Activated naive CD4-positive, alpha-beta T cell treated with anti-CD3 and anti-CD28 coated beads for 36 hours (primary cell): ENCODE measurements around the gene CFAP68. TPM values are rescaled to one million over a fixed set of nuclear protein-coding genes. Genes with fewer than 3 reads are reported as not detected.

Experiments
- CTCF ChIA-PET: fragments of 350-600 bp; sonication (Branson Sonifier 250); formaldehyde crosslinking; loops from one replicate; lab custom pipeline; 2021; ENCODE audit warnings: antibody characterized with exemption; lab: Charles Lee
- DNase-seq: peaks from one replicate; pipeline ENCODE4 v3.0.0-alpha.2; 2020
- H3K27ac Mint-ChIP-seq: one replicate; pipeline ENCODE4 v1.8.0; 2021; ENCODE audit warnings: mild to moderate bottlenecking, mixed read lengths
- H3K27me3 Mint-ChIP-seq: one replicate; pipeline ENCODE4 v1.8.0; 2021; ENCODE audit warnings: low read depth, mixed read lengths
- H3K36me3 Mint-ChIP-seq: one replicate; pipeline ENCODE4 v1.8.0; 2021; ENCODE audit warnings: low read depth, mixed read lengths
- H3K4me1 Mint-ChIP-seq: one replicate; pipeline ENCODE4 v1.8.0; 2021; ENCODE audit warnings: low read depth, mixed read lengths
- H3K4me3 Mint-ChIP-seq: one replicate; pipeline ENCODE4 v1.8.0; 2021; ENCODE audit warnings: mild to moderate bottlenecking, moderate library complexity, mixed read lengths
- H3K9me3 Mint-ChIP-seq: one replicate; pipeline ENCODE4 v1.8.0; 2021; ENCODE audit warnings: mixed read lengths
- intact Hi-C: fragments of 100-400 bp; cut with micrococcal nuclease; formaldehyde crosslinking; loops from one replicate; pipeline ENCODE4 v1.15.1; 2023
- total RNA-seq, 2 experiments: library from RNA; stranded (reverse); gene quantifications; one replicate each; pipeline ENCODE4 v1.2.3, GENCODE V29; 2021

Gene CFAP68, protein sequence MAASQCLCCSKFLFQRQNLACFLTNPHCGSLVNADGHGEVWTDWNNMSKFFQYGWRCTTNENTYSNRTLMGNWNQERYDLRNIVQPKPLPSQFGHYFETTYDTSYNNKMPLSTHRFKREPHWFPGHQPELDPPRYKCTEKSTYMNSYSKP
- total RNA-seq: 10 to 100 TPM; 31.5 to 33.2 TPM

DNA sequence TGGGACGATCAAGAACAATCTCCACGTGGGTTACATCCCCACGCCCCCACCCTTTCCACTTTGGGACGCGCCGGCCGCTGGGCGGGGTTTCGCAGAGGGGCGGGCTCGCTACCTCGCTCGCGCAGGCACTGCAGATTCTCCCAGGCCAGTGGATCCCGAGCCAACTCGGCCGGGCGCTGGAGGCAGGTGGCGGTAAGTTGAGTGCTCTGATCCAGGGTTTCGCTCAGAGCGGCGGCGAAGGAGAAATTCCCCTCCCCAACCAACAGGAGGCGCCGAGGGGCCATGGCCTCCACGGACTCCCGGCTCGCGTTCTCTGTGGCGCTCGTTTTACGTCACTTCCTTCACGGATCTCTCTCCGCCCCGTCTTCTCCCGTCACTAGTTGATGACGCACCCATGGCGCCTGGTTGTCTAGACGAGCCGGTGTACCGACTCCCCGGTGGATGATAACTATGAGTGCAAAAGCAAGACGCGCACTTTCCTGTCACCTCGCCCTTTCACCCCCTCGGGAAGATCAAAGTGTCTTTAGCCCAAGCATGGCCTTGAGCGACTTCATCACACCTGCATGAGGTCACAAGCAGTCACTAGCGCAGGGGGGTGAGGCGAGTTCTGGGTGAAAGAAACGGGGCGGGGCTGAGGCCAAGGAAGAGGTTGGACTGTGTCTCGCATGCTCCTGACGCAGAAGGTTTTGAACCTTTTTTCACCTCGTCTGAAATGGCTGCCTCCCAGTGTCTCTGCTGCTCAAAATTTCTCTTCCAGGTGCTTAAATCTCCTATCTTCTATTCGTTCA is at the start of gene CFAP68, which contains the start of gene FDXACB1:
Gene CFAP68 (plus strand): TSS at position 693 of the 788 bp plus-strand sequence. CDS start 20 bp downstream, at position 713.
Gene FDXACB1 (minus strand): TSS at position 317 of the 788 bp plus-strand sequence. CDS start 33 bp downstream, at position 284.
- H3K9me3 Mint-ChIP-seq: no peaks in the 10 kb centered on the region
- CTCF ChIA-PET: interaction anchor here (0.7 to 2.8 kb wide), 5 partner anchors 8 to 103 kb away, joined by 3 to 12 read pairs (median 4); partner anchors contain the start of gene ALG9

DNA sequence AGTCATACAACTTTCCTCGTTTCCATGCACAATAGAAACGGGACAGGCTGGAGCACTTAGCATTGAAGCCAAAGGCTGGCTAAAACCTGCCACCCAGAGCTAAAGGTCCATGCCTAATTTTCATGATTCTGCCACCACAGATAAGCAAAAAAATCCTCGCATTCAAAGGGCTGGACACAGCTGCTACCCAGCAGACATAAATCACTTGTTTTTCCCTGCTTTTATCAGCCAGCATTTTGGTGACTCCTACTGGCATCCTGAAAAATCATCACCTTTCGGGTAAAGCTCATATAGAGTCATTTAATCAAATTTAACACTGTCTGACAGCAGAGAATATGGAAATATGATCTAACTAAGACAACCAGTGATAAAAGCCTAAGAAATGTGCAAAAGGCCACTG is 45.8 kb upstream of the CFAP68 start:
- no peak for DNase-seq
- H3K36me3 Mint-ChIP-seq: peaks cover 32% of the 10 kb centered on the region
- no peak overlapping the region for H3K4me3 Mint-ChIP-seq
- intact Hi-C loops: no loop called here
- CTCF ChIA-PET: interaction anchor here (0.9 to 1.8 kb wide), 3 partner anchors 8 to 51 kb away, joined by 4 to 9 read pairs (median 4); no protein-coding TSS in a partner anchor
- H3K9me3 Mint-ChIP-seq: no peaks in the 10 kb centered on the region
- no peak overlapping the region for H3K27ac Mint-ChIP-seq
- H3K4me1 Mint-ChIP-seq: peaks cover 17% of the 10 kb centered on the region
- H3K27me3 Mint-ChIP-seq: no peaks in the 10 kb centered on the region

More for the DNA sequence above, at the start of gene CFAP68, which contains the start of gene FDXACB1:
- Mint-ChIP-seq H3K27me3 (no peaks in the 10 kb centered on the region), H3K36me3 (peaks cover 16% of the 10 kb centered on the region), H3K27ac (peak within 1 kb of the TSS; percentile 97), H3K4me3 (peak within 1 kb of the TSS; percentile 98), H3K4me1 (peaks cover 39% of the 10 kb centered on the region)
- peak; percentile 97 for DNase-seq
- intact Hi-C loops: loop anchor here (1.0 to 10.0 kb wide), 14 partner anchors 8 to 1436 kb away; partner anchors contain the start of genes ALG9, BCO2, DLAT and NKAPD1

DNA sequence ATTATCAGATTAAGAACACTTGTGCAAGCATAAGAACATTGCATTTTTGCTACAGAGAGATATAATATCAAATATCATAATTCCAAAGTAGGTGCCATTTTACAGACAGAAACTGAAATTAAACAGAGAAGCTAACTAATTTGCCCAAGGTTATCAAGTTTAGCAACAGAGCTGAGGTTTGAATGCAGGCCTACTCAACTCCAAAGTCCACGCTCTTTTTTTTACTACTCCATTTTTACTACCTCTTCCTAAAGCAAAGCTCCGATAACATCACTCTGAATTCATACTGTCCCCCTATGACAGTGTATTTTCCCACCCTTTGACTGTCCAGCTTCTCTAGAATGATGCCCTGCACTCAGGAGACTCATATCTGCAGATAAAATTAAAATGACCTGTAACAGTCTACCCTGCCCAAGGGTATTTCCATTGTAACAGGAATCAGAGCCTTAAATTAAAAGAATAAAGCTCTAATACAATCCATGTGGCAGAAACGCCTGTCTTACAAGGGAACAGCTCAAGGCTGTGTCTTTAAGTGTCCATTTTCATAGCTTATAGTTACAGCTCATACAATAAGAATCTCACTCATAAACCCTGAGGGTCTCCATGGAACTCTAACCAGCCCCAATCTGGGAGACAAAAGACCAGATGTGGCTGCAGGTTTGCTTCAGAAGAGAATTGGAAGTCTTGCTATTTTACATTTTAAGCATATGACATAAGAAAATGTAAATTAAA is 44.7 kb upstream of the CFAP68 start:
- no peak overlapping the region for H3K27ac Mint-ChIP-seq
- intact Hi-C loops: no loop called here
- CTCF ChIA-PET: interaction anchor here (0.9 to 1.8 kb wide), 4 partner anchors 8 to 57 kb away, joined by 3 to 9 read pairs (median 3); no protein-coding TSS in a partner anchor

GRCh38 chr11:111835665-111836064 is 43.7 kb upstream of the CFAP68 start:
- intact Hi-C loops: no loop called here
- Mint-ChIP-seq H3K36me3 (peaks cover 31% of the 10 kb centered on the region), H3K27me3 (no peaks in the 10 kb centered on the region), H3K4me1 (no peaks in the 10 kb centered on the region), H3K27ac (no peak overlapping the region), H3K9me3 (no peaks in the 10 kb centered on the region), H3K4me3 (no peak overlapping the region)
- no peak for DNase-seq
- CTCF ChIA-PET: interaction anchor here (1.6 kb wide), 1 partner anchor 10 kb away, joined by 3 read pairs; no protein-coding TSS in a partner anchor

More for the DNA sequence above, 44.7 kb upstream of the CFAP68 start:
- H3K4me3 Mint-ChIP-seq: no peak overlapping the region
- H3K36me3 Mint-ChIP-seq: peaks cover 33% of the 10 kb centered on the region
- peaks cover 6% of the 10 kb centered on the region for H3K4me1 Mint-ChIP-seq
- no peak for DNase-seq
- H3K9me3 Mint-ChIP-seq: no peaks in the 10 kb centered on the region
- H3K27me3 Mint-ChIP-seq: no peaks in the 10 kb centered on the region

GRCh38 chr11:111836162-111836561 is 43.2 kb upstream of the CFAP68 start:
- Mint-ChIP-seq H3K4me3 (no peak overlapping the region), H3K27me3 (no peaks in the 10 kb centered on the region), H3K36me3 (peaks cover 31% of the 10 kb centered on the region), H3K4me1 (no peaks in the 10 kb centered on the region), H3K27ac (no peak overlapping the region), H3K9me3 (no peaks in the 10 kb centered on the region)
- DNase-seq: no peak
- CTCF ChIA-PET: interaction anchor here (1.6 kb wide), 1 partner anchor 9 kb away, joined by 3 read pairs; no protein-coding TSS in a partner anchor
- intact Hi-C loops: no loop called here

GRCh38 chr11:111836721-111837120 is 42.6 kb upstream of the CFAP68 start:
- H3K27me3 Mint-ChIP-seq: no peaks in the 10 kb centered on the region
- intact Hi-C loops: no loop called here
- no peaks in the 10 kb centered on the region for H3K4me1 Mint-ChIP-seq
- no peak for DNase-seq
- no peak overlapping the region for H3K4me3 Mint-ChIP-seq
- no peak overlapping the region for H3K27ac Mint-ChIP-seq
- CTCF ChIA-PET: interaction anchor here (1.0 to 1.6 kb wide), 2 partner anchors 9 to 381 kb away, joined by 3 read pairs; no protein-coding TSS in a partner anchor
- no peaks in the 10 kb centered on the region for H3K9me3 Mint-ChIP-seq
- H3K36me3 Mint-ChIP-seq: peaks cover 27% of the 10 kb centered on the region

DNA sequence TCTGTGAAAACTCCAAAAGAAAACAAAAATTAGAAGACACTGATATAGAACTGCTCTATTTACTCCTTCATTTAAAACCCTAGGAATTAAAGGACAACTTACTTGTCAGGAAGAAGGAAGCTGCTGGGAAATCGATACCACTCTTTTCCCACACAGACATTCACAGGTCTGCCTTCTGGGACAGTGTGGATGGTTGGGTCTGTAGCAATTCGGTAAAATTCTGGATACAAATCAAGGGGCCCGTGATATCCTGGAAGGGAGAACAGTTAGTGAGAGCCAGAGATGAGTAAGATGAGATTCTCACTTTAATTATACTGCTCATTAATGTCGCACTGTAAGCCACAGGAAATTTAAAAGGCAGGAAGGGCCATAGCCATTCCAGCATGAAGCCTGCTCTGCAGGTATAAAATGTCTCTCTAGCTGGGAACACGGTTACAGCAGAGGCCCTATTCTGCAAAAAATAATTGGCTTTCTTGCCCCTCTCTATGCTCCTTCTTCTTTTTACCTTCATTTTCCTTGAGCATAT is 41.9 kb upstream of the CFAP68 start:
- no peaks in the 10 kb centered on the region for H3K9me3 Mint-ChIP-seq
- H3K27ac Mint-ChIP-seq: no peak overlapping the region
- CTCF ChIA-PET: interaction anchor here (1.0 to 1.6 kb wide), 2 partner anchors 8 to 382 kb away, joined by 3 read pairs; no protein-coding TSS in a partner anchor

DNA sequence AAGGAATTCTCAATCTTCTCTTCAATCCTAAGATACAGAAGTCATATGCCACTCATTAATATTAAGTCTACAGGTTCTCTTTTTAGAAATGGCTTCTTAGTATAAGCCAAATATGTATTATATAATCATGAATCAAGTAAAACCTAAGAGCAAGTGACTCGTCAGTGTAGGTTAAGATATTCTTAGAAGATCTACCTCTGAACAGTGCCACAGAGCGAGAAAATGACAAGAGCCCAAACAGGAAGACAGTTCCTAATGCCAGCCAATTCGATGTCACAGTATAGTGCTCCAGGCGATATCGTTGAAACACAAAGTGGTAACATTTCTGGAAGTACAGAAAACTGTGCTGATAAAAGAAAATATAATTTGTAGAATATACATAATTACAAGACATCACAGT is 41.3 kb upstream of the CFAP68 start:
- peaks cover 27% of the 10 kb centered on the region for H3K36me3 Mint-ChIP-seq
- intact Hi-C loops: no loop called here
- CTCF ChIA-PET: interaction anchor here (1.2 kb wide), 1 partner anchor 9 kb away, joined by 4 read pairs; no protein-coding TSS in a partner anchor

More for the DNA sequence above, 41.9 kb upstream of the CFAP68 start:
- H3K27me3 Mint-ChIP-seq: no peaks in the 10 kb centered on the region
- intact Hi-C loops: no loop called here
- H3K36me3 Mint-ChIP-seq: peaks cover 27% of the 10 kb centered on the region
- DNase-seq: no peak
- H3K4me1 Mint-ChIP-seq: no peaks in the 10 kb centered on the region
- H3K4me3 Mint-ChIP-seq: no peak overlapping the region

GRCh38 chr11:111840143-111840542 is 39.2 kb upstream of the CFAP68 start:
- CTCF ChIA-PET: no interaction called here
- no peaks in the 10 kb centered on the region for H3K27me3 Mint-ChIP-seq
- no peak overlapping the region for H3K27ac Mint-ChIP-seq
- DNase-seq: no peak
- H3K9me3 Mint-ChIP-seq: no peaks in the 10 kb centered on the region
- peaks cover 19% of the 10 kb centered on the region for H3K36me3 Mint-ChIP-seq
- no peak overlapping the region for H3K4me3 Mint-ChIP-seq
- H3K4me1 Mint-ChIP-seq: no peaks in the 10 kb centered on the region
- intact Hi-C loops: loop anchor here (2.0 to 10.0 kb wide), 2 partner anchors 73 to 555 kb away; partner anchors contain the start of gene PPP2R1B

More for the DNA sequence above, 41.3 kb upstream of the CFAP68 start:
- Mint-ChIP-seq H3K9me3 (no peaks in the 10 kb centered on the region), H3K4me3 (no peak overlapping the region), H3K4me1 (no peaks in the 10 kb centered on the region), H3K27me3 (no peaks in the 10 kb centered on the region), H3K27ac (no peak overlapping the region)
- no peak for DNase-seq

DNA sequence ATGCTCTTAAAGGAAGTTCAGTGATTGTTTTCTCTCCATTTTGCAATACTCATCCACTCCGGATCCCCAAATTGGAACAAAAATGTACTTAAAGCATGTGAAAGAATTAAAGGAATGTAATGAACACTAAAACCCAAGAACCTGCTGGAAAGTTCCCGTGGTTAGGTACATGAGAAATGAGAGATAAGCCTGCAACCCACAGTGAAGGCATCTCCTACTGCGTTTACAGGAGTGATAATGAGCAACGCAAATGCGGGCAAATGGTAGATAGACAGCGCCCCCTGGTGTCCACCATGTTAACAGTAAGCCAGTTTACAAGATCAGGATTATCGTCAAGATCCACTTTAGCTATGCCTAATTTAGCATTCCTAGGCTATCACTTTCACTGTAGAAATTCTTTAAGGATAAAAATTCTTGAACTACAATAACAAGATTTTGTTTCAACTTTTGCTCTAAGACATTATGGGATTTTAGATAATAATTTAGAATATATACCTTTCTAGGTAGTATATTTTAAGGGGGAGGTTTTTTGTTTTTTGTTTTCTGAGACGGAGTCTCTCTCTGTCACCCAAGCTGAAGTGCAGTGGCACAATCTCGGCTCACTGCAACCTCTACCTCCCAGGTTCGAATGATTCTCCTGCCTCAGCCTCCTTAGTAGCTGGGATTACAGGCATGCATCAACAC is 37.8 kb upstream of the CFAP68 start:
- Mint-ChIP-seq H3K27me3 (no peaks in the 10 kb centered on the region), H3K4me3 (no peak overlapping the region), H3K9me3 (no peaks in the 10 kb centered on the region), H3K36me3 (peaks cover 14% of the 10 kb centered on the region), H3K4me1 (no peaks in the 10 kb centered on the region), H3K27ac (no peak overlapping the region)
- intact Hi-C loops: loop anchor here (1.0 to 10.0 kb wide), 7 partner anchors 64 to 557 kb away; partner anchors contain the start of gene PPP2R1B
- DNase-seq: peak; percentile 96
- CTCF ChIA-PET: interaction anchor here (0.6 to 3.2 kb wide), 28 partner anchors 8 to 439 kb away, joined by 3 to 13 read pairs (median 3); partner anchors contain the start of gene PPP2R1B

- Mint-ChIP-seq H3K27me3 (no peaks in the 10 kb centered on the region), H3K27ac (no peak overlapping the region), H3K9me3 (no peaks in the 10 kb centered on the region), H3K4me1 (no peaks in the 10 kb centered on the region), H3K36me3 (peaks cover 7% of the 10 kb centered on the region), H3K4me3 (no peak overlapping the region)
- no peak for DNase-seq
- CTCF ChIA-PET: interaction anchor here (0.5 to 3.2 kb wide), 8 partner anchors 10 to 280 kb away, joined by 3 to 13 read pairs (median 4); partner anchors contain the start of gene ALG9
- intact Hi-C loops: loop anchor here (10.0 kb wide), 1 partner anchor 559 kb away; no protein-coding TSS in a partner anchor
Observed at GRCh38 chr11:111843661-111844060, 35.7 kb upstream of the CFAP68 start.
